GM19351 (cell line): ENCODE measurements around the gene NEDD9.

Experiments
- ATAC-seq: cut with Tn5 transposase; IDR thresholded peaks from one replicate; pipeline ENCODE4 v1.9.1; 2021; ENCODE audit warnings: mild to moderate bottlenecking, moderate library complexity; ENCODE audit not compliant: unreplicated experiment

Gene NEDD9

DNA sequence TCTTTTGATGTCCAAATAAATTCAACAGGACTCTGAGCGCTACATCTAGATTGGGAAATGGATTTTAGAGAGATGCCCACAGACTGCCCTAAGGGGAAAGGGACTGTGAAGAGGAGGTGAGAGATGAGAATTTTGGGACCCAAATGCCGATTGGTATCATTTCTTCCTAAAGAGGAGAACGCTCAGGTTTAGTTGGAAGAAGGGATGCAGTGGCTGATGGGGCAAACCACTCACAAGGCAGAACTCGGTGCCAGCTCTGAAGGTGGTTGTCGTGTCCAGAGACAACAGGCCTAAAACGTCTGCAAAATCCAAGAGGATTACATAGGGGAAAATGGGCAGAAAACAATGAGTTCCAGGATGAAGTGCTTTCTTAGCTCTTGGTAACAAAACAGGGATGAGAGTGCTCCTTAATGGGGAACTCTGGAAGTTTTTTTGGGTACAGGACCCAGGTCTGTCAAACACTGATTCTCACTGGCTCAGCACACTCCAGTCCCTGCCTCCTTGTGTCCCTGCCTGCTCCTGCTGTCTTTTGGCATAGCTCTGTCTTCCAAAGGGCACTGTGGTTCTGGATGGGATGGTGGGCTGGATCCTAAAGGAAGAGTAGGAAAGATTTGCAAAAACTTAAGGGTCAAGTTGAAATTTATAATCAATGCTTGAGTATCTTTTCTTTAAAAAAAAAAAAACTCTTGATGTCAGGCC lies 29.0 kb downstream of the NEDD9 start:
- ATAC-seq, result no peak

DNA sequence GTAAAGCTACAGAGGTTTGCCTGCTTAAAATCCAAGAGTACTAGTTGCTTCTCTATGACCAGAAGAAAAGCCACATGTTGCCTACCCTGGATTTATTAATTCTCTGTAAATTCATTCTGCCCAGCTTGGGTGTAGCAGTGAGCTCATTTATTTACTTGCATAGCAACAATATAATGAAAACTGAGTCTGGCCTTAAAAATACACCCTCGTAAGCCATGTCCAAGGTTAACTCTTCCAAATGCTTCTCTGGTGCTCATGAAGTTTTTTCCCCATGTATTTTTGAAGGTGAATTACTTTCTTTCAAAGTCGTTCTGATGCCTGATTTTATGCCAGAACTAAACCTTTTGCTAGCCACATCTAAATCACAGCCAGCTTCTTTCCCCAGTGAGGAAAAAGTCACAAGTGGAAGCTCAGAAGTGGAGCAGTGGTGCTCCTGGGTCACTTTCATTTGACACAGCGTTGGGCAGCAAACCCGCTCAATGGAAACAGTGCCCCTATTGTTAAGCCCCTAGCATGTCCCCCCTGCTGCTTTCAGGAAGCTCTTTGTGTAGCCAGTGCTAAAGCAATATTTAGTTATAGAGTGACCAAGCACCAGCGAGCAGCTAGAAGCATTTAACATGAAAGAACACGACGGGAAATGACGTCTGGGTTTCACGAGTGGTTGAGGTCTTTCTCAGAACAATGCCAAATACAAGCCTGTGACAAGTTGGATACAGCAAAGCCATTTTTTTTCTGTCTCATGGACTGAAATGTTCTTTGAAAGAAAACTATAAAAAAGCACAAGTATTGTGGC lies 29.8 kb downstream of the NEDD9 start:
- no peak for ATAC-seq

GRCh38 chr6:11201772-11202512 lies 30.5 kb downstream of the NEDD9 start:
- ATAC-seq, result no peak

DNA sequence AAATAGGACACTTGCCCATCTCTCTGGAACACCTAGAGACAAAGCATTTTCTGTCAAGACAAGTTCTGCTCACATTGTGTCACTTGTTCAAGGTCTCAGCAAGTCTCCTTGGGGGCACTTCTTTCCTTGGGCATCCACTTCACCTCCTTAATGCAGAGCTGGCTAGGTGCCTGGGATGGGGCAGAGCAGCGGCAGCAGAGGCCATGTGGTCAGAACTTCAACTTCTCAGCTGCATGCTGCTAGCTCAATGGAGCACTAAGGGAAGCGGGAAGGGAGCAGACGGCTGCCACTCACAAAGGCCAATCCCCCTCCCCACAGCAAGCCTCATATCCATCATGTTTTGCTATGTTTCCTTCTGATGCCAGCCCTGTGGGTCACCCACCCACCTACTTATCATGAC lies 31.5 kb downstream of the NEDD9 start:
- no peak for ATAC-seq

DNA sequence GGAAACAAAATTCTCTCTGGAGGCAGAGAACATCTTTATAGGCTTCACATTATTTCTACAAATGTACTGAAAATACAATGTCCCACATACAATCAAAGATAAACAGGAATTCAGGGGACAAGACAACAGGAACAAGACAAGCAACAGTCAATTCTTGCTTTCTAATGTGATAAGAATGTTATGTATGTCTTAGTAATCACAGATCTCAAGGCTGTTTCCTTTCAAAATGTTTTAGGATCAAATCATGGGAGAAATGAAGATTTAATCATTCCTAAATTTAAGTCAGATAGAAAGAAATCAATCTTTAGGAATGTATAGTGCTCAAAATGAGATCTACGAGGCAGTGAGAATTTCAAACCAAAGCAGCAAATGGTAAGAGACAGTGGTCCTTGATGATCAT lies 32.1 kb downstream of the NEDD9 start:
- ATAC-seq, result no peak

- ATAC-seq, result peak; percentile 53
Observed at GRCh38 chr6:11198663-11199603, 33.5 kb downstream of the NEDD9 start.

DNA sequence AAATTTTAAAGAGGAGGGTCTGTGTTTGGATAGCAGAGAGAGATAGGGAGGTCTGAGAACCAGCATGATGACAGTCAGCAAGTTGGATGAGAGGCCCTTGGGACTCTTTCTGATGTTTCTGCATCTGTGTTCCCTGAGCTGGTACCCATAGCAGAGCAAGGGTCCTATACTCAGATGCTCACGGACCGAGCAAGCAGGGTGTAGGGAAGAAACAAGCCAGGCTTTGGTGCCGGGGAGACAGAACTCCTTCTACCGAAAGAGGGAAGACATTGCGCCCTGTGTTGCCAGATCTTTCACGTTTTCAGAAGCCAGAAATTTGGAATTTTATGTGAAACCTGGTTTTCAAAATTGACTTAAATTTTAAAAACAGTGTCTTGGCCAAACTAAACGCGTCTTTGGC lies 34.6 kb downstream of the NEDD9 start:
- ATAC-seq, result no peak

GRCh38 chr6:11197175-11197536 lies 35.3 kb downstream of the NEDD9 start:
- no peak for ATAC-seq

GRCh38 chr6:11196511-11197174 lies 35.8 kb downstream of the NEDD9 start:
- no peak for ATAC-seq

DNA sequence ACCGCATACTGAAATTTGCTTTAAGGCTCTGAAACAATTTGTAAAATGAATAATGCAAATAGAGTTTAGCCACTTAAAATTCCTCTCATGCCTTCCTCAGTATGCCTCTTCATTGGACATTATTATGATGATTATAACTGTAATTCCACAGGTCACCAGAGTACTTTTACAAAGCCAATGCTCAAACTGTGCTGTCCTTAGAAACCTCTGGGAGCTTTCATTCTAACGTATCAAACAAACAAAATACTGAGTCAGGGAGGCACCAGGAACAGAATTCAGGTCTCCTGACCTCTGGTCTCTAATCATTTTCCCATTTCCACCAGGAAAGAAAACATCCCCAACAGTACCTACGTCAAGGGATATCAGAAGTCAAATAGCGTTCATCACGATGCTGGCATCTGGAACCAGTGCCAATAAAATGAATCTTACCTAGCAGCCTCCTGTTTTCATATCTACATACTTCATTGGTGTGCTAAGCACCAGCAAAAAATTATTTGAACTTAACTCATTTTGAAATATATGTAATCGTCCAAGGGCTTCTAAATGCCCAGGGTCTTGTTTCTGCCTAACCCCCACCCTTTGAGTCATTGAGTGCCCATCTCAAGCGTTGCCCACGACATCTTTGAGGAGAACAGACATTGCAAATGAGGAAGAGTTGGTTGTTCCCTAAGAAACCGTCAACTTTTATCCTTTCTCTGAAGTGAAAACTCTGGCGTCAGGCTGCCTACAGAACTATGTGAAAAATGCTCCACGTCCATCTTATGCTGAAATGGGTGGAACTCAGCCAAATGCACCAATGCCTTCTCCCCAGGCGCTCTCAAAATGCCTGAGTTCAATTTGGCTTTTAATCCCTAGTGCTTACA lies 37.9 kb downstream of the NEDD9 start:
- ATAC-seq, result no peak

DNA sequence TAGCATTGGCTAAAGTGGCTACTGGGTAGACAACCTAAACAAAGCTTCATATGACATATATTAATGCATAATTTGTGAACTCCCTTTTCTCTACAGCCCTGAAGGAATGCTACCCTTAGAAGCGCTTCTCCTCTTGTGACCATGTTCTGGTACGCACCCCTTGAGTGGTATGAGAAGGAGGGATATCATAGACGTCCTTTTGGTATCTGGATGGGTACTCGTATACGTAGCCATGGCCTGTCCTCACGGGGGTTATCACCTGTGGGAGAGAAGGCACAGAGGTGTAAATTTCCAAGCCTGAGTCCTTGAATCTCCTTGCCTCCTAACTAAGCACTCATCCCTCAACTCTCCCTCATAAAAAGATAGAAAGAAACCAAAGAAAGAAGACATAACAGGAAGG lies 39.0 kb downstream of the NEDD9 start:
- ATAC-seq, result no peak

DNA sequence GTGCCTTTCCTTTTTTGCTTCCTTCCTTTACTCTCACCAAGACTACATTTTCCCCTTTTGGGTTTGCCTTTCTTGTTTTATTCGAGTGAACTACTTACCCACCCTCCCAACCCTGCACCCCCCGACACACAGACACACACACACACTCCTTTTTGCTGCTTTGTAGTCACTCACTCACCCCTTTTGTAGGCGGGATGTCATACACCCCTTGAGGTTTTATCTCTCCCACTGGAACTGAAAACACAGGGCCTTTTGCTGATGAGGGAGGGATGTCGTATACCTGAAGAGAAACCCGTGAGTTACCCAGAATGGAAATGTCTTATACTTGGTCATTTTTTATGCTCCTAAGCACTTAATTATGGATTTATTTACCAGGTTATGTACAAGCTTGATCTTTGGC lies 40.3 kb downstream of the NEDD9 start:
- ATAC-seq, result no peak

GRCh38 chr6:11190625-11191245 lies 41.7 kb downstream of the NEDD9 start:
- ATAC-seq, result no peak

GRCh38 chr6:11189865-11190624 lies 42.4 kb downstream of the NEDD9 start:
- no peak for ATAC-seq

DNA sequence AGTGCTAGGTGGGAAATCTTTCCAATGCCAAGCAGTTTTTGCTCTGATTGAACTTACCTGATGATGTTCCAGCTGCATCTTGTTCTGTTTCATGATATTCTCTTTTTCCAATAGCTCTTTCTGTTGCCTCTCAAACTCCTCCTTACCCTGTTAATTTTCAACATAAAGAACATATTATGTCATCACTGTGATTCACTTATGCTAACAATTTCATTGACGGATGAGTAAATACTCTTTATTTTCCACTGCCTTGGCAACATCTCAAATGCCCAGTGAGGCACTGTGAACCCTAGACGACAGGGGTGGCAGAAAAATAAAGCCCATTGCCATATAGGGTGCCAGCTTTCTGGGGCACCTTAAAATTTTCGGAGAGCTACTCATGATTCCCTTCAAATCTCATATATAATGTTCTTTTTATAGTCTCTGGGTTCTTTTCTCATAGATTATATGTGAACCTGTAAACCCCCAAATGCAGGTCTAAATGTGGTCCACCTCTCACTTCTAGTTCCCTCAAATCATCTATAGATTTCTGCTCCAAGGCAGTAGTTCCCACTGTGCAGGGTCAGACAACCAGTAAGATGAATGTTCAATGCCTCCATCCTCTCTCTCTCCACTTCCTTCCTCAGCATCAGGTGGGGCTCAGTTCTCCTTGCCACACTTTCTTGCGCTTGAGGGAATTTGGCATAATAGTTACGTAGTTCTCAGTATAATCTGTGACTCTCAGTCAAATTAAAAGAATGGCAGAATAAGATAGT lies 44.1 kb downstream of the NEDD9 start:
- no peak for ATAC-seq

GRCh38 chr6:11187301-11187700 lies 45.2 kb downstream of the NEDD9 start:
- no peak for ATAC-seq

GRCh38 chr6:11185204-11185842 lies 47.1 kb downstream of the NEDD9 start:
- no peak for ATAC-seq
